ENCODE results near the gene PAX5. TPM values are rescaled to one million over a fixed set of nuclear protein-coding genes. Genes with fewer than 3 reads are reported as not detected.

PAX5 gene
- total RNA-seq, 3 donors from 2014 or later: 0.59 TPM; not detected in 2

GRCh38 chr9:36950389-36950788 is 83.7 kb downstream of the PAX5 start:
- no peak for TF ChIP-seq POLR2AphosphoS5 (IDR thresholded peaks at IDR 0.05)
- TF ChIP-seq, protein P1, sequence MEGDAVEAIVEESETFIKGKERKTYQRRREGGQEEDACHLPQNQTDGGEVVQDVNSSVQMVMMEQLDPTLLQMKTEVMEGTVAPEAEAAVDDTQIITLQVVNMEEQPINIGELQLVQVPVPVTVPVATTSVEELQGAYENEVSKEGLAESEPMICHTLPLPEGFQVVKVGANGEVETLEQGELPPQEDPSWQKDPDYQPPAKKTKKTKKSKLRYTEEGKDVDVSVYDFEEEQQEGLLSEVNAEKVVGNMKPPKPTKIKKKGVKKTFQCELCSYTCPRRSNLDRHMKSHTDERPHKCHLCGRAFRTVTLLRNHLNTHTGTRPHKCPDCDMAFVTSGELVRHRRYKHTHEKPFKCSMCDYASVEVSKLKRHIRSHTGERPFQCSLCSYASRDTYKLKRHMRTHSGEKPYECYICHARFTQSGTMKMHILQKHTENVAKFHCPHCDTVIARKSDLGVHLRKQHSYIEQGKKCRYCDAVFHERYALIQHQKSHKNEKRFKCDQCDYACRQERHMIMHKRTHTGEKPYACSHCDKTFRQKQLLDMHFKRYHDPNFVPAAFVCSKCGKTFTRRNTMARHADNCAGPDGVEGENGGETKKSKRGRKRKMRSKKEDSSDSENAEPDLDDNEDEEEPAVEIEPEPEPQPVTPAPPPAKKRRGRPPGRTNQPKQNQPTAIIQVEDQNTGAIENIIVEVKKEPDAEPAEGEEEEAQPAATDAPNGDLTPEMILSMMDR (IDR thresholded peaks at IDR 0.05): no peak
- no peak for TF ChIP-seq POLR2A (IDR thresholded peaks at IDR 0.05)
- Histone ChIP-seq H3K9me3 (no peaks in the 10 kb centered on the region), H3K36me3 (no peaks in the 10 kb centered on the region), H3K4me3 (no peak overlapping the region), H3K27me3 (peaks cover 0 to 13% of the 10 kb centered on the region in 2 donors), H3K4me1 (no peaks in the 10 kb centered on the region), H3K27ac (no peak overlapping the region)
- DNase-seq (ENCODE audit: low spot score in 2 of 2): no peak
- intact Hi-C loops (cut with DNase I; ENCODE audit: low total_unique reads): no loop called here

DNA sequence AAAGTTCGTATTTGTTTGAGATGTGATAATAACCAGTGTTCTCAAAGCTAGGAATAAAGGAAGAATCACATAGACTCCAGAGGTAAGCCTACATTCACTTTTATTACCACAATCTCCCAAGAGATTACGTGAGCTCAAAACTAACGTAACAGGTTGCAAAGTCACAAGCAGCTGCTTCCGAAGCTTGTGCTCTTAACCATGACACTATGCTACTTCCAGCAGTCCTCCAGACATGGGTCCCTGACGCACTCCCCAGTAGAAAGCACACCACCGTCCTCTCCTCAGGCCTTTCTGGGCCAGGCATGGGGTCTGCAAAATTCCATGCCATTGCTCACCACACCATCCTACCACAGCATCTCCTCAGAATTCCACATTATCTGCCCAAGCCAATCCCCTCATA is 84.6 kb downstream of the PAX5 start:
- H3K27ac ChIP-seq: no peak overlapping the region
- no peaks in the 10 kb centered on the region for H3K9me3 ChIP-seq
- H3K4me3 ChIP-seq: no peak overlapping the region
- TF ChIP-seq POLR2A (IDR thresholded peaks at IDR 0.05) (no peak), POLR2AphosphoS5 (IDR thresholded peaks at IDR 0.05) (no peak)
- TF ChIP-seq, protein P1 (IDR thresholded peaks at IDR 0.05): no peak
- no peaks in the 10 kb centered on the region for H3K4me1 ChIP-seq
- intact Hi-C loops (cut with DNase I; ENCODE audit: low total_unique reads): no loop called here
- peaks cover 0 to 13% of the 10 kb centered on the region in 2 donors for H3K27me3 ChIP-seq
- no peaks in the 10 kb centered on the region for H3K36me3 ChIP-seq
- no peak for DNase-seq (ENCODE audit: low spot score in 2 of 2)

DNA sequence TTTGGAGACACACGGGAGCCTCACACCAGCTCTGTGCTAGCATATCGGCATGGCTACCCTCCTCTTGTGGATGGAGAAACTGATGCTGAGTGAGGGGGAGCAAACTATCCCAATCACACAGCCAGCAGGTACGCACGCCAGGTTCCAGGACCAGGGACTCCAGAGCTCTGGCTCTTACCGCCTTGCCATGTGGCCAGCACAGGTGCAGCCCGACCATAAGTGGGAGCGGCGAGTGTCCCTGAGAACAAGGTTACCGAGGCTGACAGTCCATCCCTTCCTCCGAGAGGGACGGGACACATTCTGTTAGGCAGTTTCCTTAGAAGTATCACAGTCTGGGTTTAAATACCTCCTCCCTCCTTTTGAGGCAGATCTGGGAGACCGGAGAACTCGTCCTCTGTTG is 86.0 kb downstream of the PAX5 start:
- Histone ChIP-seq H3K27ac (no peak overlapping the region), H3K4me3 (no peak overlapping the region), H3K27me3 (peaks cover 0 to 13% of the 10 kb centered on the region in 2 donors), H3K36me3 (no peaks in the 10 kb centered on the region), H3K4me1 (no peaks in the 10 kb centered on the region), H3K9me3 (no peaks in the 10 kb centered on the region)
- intact Hi-C loops (cut with DNase I; ENCODE audit: low total_unique reads): no loop called here
- DNase-seq (ENCODE audit: low spot score in 2 of 2): no peak
- TF ChIP-seq POLR2AphosphoS5 (IDR thresholded peaks at IDR 0.05) (no peak), POLR2A (IDR thresholded peaks at IDR 0.05) (no peak)
- TF ChIP-seq, protein P1 (IDR thresholded peaks at IDR 0.05): no peak

DNA sequence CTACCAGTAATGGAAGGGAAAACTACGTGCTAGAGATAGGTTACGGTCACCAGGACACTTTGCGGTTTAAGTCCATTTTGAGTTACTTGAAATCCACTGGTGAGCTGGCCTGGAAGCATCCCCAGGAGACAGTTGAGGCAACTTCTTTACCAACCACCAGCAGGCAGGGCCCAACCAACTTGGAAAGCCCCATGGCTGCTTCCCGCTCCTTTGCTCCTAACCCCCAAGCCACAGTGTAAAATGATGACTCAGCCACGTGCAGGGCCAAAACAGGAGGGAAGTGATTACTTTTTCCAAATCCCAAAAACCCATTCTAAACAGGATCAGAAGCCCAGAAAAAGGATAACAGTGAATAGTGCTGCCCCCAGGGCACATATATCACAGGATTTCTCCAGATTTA is 87.4 kb downstream of the PAX5 start:
- Histone ChIP-seq H3K27ac (no peak overlapping the region), H3K4me1 (no peaks in the 10 kb centered on the region), H3K27me3 (peaks cover 0 to 13% of the 10 kb centered on the region in 2 donors), H3K9me3 (no peaks in the 10 kb centered on the region), H3K4me3 (no peak overlapping the region), H3K36me3 (no peaks in the 10 kb centered on the region)
- DNase-seq (ENCODE audit: low spot score in 2 of 2): no peak
- no peak for TF ChIP-seq POLR2AphosphoS5 (IDR thresholded peaks at IDR 0.05)
- no peak for TF ChIP-seq POLR2A (IDR thresholded peaks at IDR 0.05)
- TF ChIP-seq, protein P1 (IDR thresholded peaks at IDR 0.05): no peak
- intact Hi-C loops (cut with DNase I; ENCODE audit: low total_unique reads): no loop called here

- no peaks in the 10 kb centered on the region for H3K9me3 ChIP-seq
- no peak overlapping the region for H3K4me3 ChIP-seq
- intact Hi-C loops (cut with DNase I; ENCODE audit: low total_unique reads): no loop called here
- H3K27ac ChIP-seq: no peak overlapping the region
- DNase-seq (ENCODE audit: low spot score in 2 of 2): peak in 1 of 2 donors; percentile 20
- H3K27me3 ChIP-seq: peaks cover 0 to 14% of the 10 kb centered on the region in 2 donors
- no peaks in the 10 kb centered on the region for H3K36me3 ChIP-seq
- no peaks in the 10 kb centered on the region for H3K4me1 ChIP-seq
- TF ChIP-seq, protein P1 (IDR thresholded peaks at IDR 0.05): no peak
- TF ChIP-seq POLR2AphosphoS5 (IDR thresholded peaks at IDR 0.05) (no peak), POLR2A (IDR thresholded peaks at IDR 0.05) (no peak)
These were observed 88.1 kb downstream of the PAX5 start for GRCh38 chr9:36945999-36946398.

All from breast epithelium (tissue), 4 donors.